Cardiac ventricle fibroblast (primary cell): ENCODE measurements around the gene EIF5. TPM values are rescaled to one million over a fixed set of nuclear protein-coding genes. Genes with fewer than 3 reads are reported as not detected.

Source experiments
- total RNA-seq: library from RNA; depleted of rRNA; stranded (reverse); fragments of >200 nt; gene quantifications from 2 replicates; pipeline ENCODE4 v1.2.3, GENCODE V29; 2015

Gene EIF5
- 213 and 229 TPM in 2 replicates for total RNA-seq

GRCh38 chr14:103333754-103334643 lies at the start of gene EIF5:
TSS of gene EIF5 (plus strand) at chr14:103334237. CDS start at chr14:103335861, 1,624 bp downstream.

GRCh38 chr14:103385152-103385928 lies 51.3 kb downstream of the EIF5 start, which contains the start of gene MARK3:
TSS of gene MARK3 (plus strand) at chr14:103385415. CDS start at chr14:103386030, 615 bp downstream.

Other genes with a start within 250 kb of the EIF5 start
- gene EXOC3L4, start 239.5 kb upstream of the EIF5 start, total RNA-seq = 1.9 TPM in 1 of 2 replicates, not detected in the other
- gene TNFAIP2, start 210.8 kb upstream of the EIF5 start, total RNA-seq = 43.3 and 69.3 TPM in 2 replicates
- gene MARK3, start 51.2 kb downstream of the EIF5 start, total RNA-seq = 52.8 and 53.5 TPM in 2 replicates
- gene CKB, start 188.6 kb downstream of the EIF5 start, total RNA-seq = 7.8 and 11.6 TPM in 2 replicates
- 8.7 and 9.7 TPM in 2 replicates for gene TRMT61A, start 195.0 kb downstream of the EIF5 start, total RNA-seq
- 16.7 and 17.3 TPM in 2 replicates for gene BAG5, start 228.4 kb downstream of the EIF5 start, total RNA-seq
- gene COA8, start 228.7 kb downstream of the EIF5 start, total RNA-seq = 29.1 and 30.0 TPM in 2 replicates